NCI-H1436 treated with DMSO at 0.1 percent for 48 hours (cell line): Measurements from ENCODE around the gene LRRC73.
"Not testable (repeated sequence)": the region's sequence is repeated elsewhere in the genome, so short reads cannot be mapped to it uniquely, and the experiment has no call there.

Source experiments
- DNase-seq: peaks from one replicate; lab custom pipeline; 2025; lab: John Stamatoyannopoulos, UW

The LRRC73 gene

GRCh38 chr6:43464337-43464736 lies 45.8 kb downstream of the LRRC73 start:
- no peak for DNase-seq

GRCh38 chr6:43461936-43462335 lies 48.2 kb downstream of the LRRC73 start:
- DNase-seq, result no peak

- DNase-seq, result no peak
Measured at GRCh38 chr6:43460032-43460431, 50.1 kb downstream of the LRRC73 start.

- DNase-seq, result no peak
Measured at GRCh38 chr6:43459535-43459934, 50.6 kb downstream of the LRRC73 start.

GRCh38 chr6:43458154-43458553 lies 52.0 kb downstream of the LRRC73 start:
- not testable (repeated sequence) for DNase-seq

- DNase-seq, result no peak
Measured at GRCh38 chr6:43457643-43458042, 52.5 kb downstream of the LRRC73 start.
